H9 (cell line): ENCODE measurements around the gene ITM2B. TPM values are rescaled to one million over a fixed set of nuclear protein-coding genes. Genes with fewer than 3 reads are reported as not detected.

Source experiments
- DNase-seq: peaks from one replicate; pipeline ENCODE4 v3.0.0-alpha.2; 2017
- H2AFZ ChIP-seq: one replicate; pipeline ENCODE4 v1.6.1; 2013; ENCODE audit warnings: mild to moderate bottlenecking, low read length, control low read depth, moderate library complexity
- H2AK5ac ChIP-seq: 2 replicates; pipeline ENCODE4 v1.6.1; 2013; ENCODE audit warnings: low read length, control low read depth, mixed read lengths; ENCODE audit not compliant: insufficient read length
- H2BK120ac ChIP-seq: one replicate; pipeline ENCODE4 v1.6.1; 2013; ENCODE audit warnings: low read depth, mild to moderate bottlenecking, low read length, control low read depth, inconsistent platforms; ENCODE audit not compliant: poor library complexity, severe bottlenecking
- H2BK12ac ChIP-seq: 2 replicates; pipeline ENCODE4 v1.6.1; 2013; ENCODE audit warnings: low read length, control low read depth, mixed read lengths, low read depth; ENCODE audit not compliant: insufficient read length
- H2BK15ac ChIP-seq: 2 replicates; pipeline ENCODE4 v1.6.1; 2013; ENCODE audit warnings: low read depth, low read length, control low read depth
- H2BK20ac ChIP-seq: one replicate; pipeline ENCODE4 v1.6.1; 2013; ENCODE audit warnings: low read depth, mild to moderate bottlenecking, low read length, control low read depth, inconsistent platforms; ENCODE audit not compliant: poor library complexity, severe bottlenecking
- H2BK5ac ChIP-seq: 2 replicates; pipeline ENCODE4 v1.6.1; 2013; ENCODE audit warnings: low read length, control low read depth, mixed read lengths; ENCODE audit not compliant: insufficient read length
- H3K14ac ChIP-seq: 2 replicates; pipeline ENCODE4 v1.6.1; 2013; ENCODE audit warnings: low read length, control low read depth; ENCODE audit not compliant: insufficient read depth
- H3K18ac ChIP-seq: 2 replicates; pipeline ENCODE4 v1.6.1; 2013; ENCODE audit warnings: low read depth, mild to moderate bottlenecking, mixed read lengths, low read length, control low read depth; ENCODE audit not compliant: insufficient read length
- H3K23ac ChIP-seq: 2 replicates; pipeline ENCODE4 v1.6.1; 2013; ENCODE audit warnings: low read length, control low read depth, mixed read lengths, low read depth; ENCODE audit not compliant: insufficient read length
- H3K23me2 ChIP-seq: 2 replicates; pipeline ENCODE4 v1.6.1; 2013; ENCODE audit warnings: low read depth, mild to moderate bottlenecking, mixed read lengths, low read length, control low read depth; ENCODE audit not compliant: insufficient read length, poor library complexity, severe bottlenecking
- H3K27ac ChIP-seq: 2 replicates; pipeline ENCODE4 v1.5.1; 2013; ENCODE audit warnings: low read length, control low read depth, mixed read lengths, low read depth; ENCODE audit not compliant: insufficient read length
- H3K27me3 ChIP-seq: 2 replicates; pipeline ENCODE4 v1.6.1; 2013; ENCODE audit warnings: low read length, control low read depth, inconsistent platforms; ENCODE audit not compliant: insufficient read depth
- H3K4ac ChIP-seq: 2 replicates; pipeline ENCODE4 v1.6.1; 2013; ENCODE audit warnings: low read depth, mild to moderate bottlenecking, control low read depth, inconsistent platforms, low read length, moderate library complexity
- H3K4me1 ChIP-seq: 2 replicates; pipeline ENCODE4 v1.6.1; 2013; ENCODE audit warnings: low read length, control low read depth, inconsistent platforms; ENCODE audit not compliant: insufficient read depth
- H3K4me2 ChIP-seq: 2 replicates; pipeline ENCODE4 v1.6.1; 2013; ENCODE audit warnings: low read length, control low read depth, mixed read lengths; ENCODE audit not compliant: insufficient read length, insufficient read depth
- H3K56ac ChIP-seq: 2 replicates; pipeline ENCODE4 v1.6.1; 2013; ENCODE audit warnings: low read depth, mild to moderate bottlenecking, mixed read lengths, low read length, control low read depth; ENCODE audit not compliant: insufficient read length
- H3K79me1 ChIP-seq: 2 replicates; pipeline ENCODE4 v1.6.1; 2013; ENCODE audit warnings: low read depth, mild to moderate bottlenecking, moderate library complexity, low read length, control low read depth, inconsistent platforms; ENCODE audit not compliant: insufficient read depth, poor library complexity, severe bottlenecking
- H3K79me2 ChIP-seq: 2 replicates; pipeline ENCODE4 v1.6.1; 2013; ENCODE audit warnings: low read length, control low read depth, inconsistent platforms; ENCODE audit not compliant: insufficient read depth
- H3K9ac ChIP-seq: 2 replicates; pipeline ENCODE4 v1.6.1; 2013; ENCODE audit warnings: low read length, control low read depth, mixed read lengths; ENCODE audit not compliant: insufficient read length; ENCODE audit errors: extremely low read depth
- H3K9me3 ChIP-seq: one replicate; pipeline ENCODE4 v1.6.1; 2013; ENCODE audit warnings: low read depth, low read length, inconsistent platforms; ENCODE audit not compliant: control insufficient read depth
- H3T11ph ChIP-seq: one replicate; pipeline ENCODE4 v1.6.1; 2013; ENCODE audit warnings: mild to moderate bottlenecking, low read length, control low read depth, inconsistent platforms
- H4K20me1 ChIP-seq: one replicate; pipeline ENCODE4 v1.6.1; 2013; ENCODE audit not compliant: control insufficient read depth, insufficient read length, insufficient read depth
- H4K5ac ChIP-seq: 2 replicates; pipeline ENCODE4 v1.6.1; 2013; ENCODE audit warnings: low read depth, mild to moderate bottlenecking, mixed read lengths, low read length, control low read depth; ENCODE audit not compliant: insufficient read length
- H4K8ac ChIP-seq: replicated peaks from 2 replicates; pipeline ENCODE4 v1.6.1; 2013; ENCODE audit warnings: low read length, control low read depth, mixed read lengths, low read depth; ENCODE audit not compliant: insufficient read length
- H4K91ac ChIP-seq: 2 replicates; pipeline ENCODE4 v1.6.1; 2013; ENCODE audit warnings: low read depth, mild to moderate bottlenecking, moderate library complexity, mixed read lengths, low read length, control low read depth; ENCODE audit not compliant: insufficient read length
- H3K27ac Mint-ChIP-seq, 3 experiments: 2 replicates in 2 of 3; 3 replicates in 1 of 3; pipeline ENCODE4 v1.8.0; 2020 to 2021; ENCODE audit warnings: mixed read lengths in 3 of 3, mild to moderate bottlenecking in 1 of 3, moderate library complexity in 1 of 3
- H3K27me3 Mint-ChIP-seq: 2 replicates; pipeline ENCODE4 v1.8.0; 2021; ENCODE audit warnings: low read depth, mild to moderate bottlenecking, moderate library complexity, mixed read lengths
- H3K36me3 Mint-ChIP-seq, 3 experiments: 2 replicates in 2 of 3; 3 replicates in 1 of 3; pipeline ENCODE4 v1.8.0; 2020 to 2021; ENCODE audit warnings: low read depth in 3 of 3, mixed read lengths in 3 of 3; ENCODE audit not compliant: insufficient read depth in 1 of 3
- H3K4me1 Mint-ChIP-seq, 2 experiments: 2 replicates each; pipeline ENCODE4 v1.8.0; 2020; ENCODE audit warnings: mixed read lengths in 2 of 2
- H3K4me3 Mint-ChIP-seq, 2 experiments: 2 replicates in 1 of 2; 3 replicates in 1 of 2; pipeline ENCODE4 v1.8.0; 2020 to 2021; ENCODE audit warnings: mild to moderate bottlenecking in 2 of 2, mixed read lengths in 2 of 2, moderate library complexity in 1 of 2
- H3K9me3 Mint-ChIP-seq, 2 experiments: 2 replicates in 1 of 2; 3 replicates in 1 of 2; pipeline ENCODE4 v1.8.0; 2020; ENCODE audit warnings: mild to moderate bottlenecking in 2 of 2, mixed read lengths in 2 of 2, moderate library complexity in 1 of 2
- WGBS: extraction: QIAGEN DNeasy Blood & Tissue Kit; methylation state at CpG from one replicate; pipeline ENCODE4 v1.1.7; 2013; ENCODE audit warnings: missing lambda C conversion rate, low lambda C conversion rate, mixed read lengths; ENCODE audit not compliant: insufficient read length; ENCODE audit errors: extremely low coverage; 5-methylcytosine and 5-hydroxymethylcytosine counted together
- total RNA-seq: library from RNA; stranded (reverse); gene quantifications from 2 replicates; pipeline ENCODE4 v1.2.1, GENCODE V29; 2021
- TF ChIP-seq, protein P1 (sequence below): fragments of 200-600 bp; sonication (generic); conservative IDR thresholded peaks from 3 replicates; pipeline ENCODE4 v1.8.0; 2021; ENCODE audit warnings: antibody characterized with exemption, mild to moderate bottlenecking

Gene ITM2B
- total RNA-seq, 1 experiment from 2014 or later: 175 TPM

DNA sequence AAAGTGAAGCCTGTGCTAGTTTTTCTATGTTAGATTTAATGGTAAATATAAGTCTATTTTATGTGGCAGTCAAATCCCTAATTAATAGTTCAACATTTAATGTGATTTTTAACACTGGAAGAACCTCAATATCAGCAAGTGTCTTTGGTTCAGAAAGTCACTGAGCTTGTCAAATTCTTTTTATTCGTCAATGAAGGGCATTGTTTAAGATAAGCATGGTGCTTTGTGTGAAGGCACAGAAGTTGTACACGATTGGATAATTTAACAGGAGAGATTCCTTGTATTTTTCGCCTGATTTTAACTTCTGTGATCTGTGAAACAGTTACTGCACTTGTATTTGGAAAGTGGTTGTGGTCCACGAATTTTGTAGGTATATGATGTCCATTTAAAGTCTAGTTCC, 40.3 kb downstream of the ITM2B start:
- Histone ChIP-seq H4K91ac (no peak overlapping the region), H3K9me3 (no peaks in the 10 kb centered on the region), H3K4me1 (no peaks in the 10 kb centered on the region), H3K4ac (no peak overlapping the region), H3K23ac (no peak overlapping the region), H3K27ac (no peak overlapping the region), H2BK120ac (no peak overlapping the region), H2BK20ac (no peak overlapping the region), H2BK12ac (no peak overlapping the region), H3K27me3 (no peaks in the 10 kb centered on the region), H4K8ac (no peak overlapping the region), H3K14ac (no peak overlapping the region), H3K79me2 (no peaks in the 10 kb centered on the region), H3K56ac (no peak overlapping the region), H3K4me2 (no peak overlapping the region), H3T11ph (no peak overlapping the region), H3K18ac (no peak overlapping the region), H4K20me1 (no peaks in the 10 kb centered on the region), H3K23me2 (no peaks in the 10 kb centered on the region), H2BK15ac (no peak overlapping the region), H3K79me1 (no peaks in the 10 kb centered on the region), H2AK5ac (no peak overlapping the region), H4K5ac (no peak overlapping the region), H3K9ac (no peak overlapping the region), H2BK5ac (no peak overlapping the region), H2AFZ (no peak overlapping the region)
- no peak for DNase-seq
- no peaks in the 10 kb centered on the region for H3K36me3 Mint-ChIP-seq
- TF ChIP-seq, protein P1, sequence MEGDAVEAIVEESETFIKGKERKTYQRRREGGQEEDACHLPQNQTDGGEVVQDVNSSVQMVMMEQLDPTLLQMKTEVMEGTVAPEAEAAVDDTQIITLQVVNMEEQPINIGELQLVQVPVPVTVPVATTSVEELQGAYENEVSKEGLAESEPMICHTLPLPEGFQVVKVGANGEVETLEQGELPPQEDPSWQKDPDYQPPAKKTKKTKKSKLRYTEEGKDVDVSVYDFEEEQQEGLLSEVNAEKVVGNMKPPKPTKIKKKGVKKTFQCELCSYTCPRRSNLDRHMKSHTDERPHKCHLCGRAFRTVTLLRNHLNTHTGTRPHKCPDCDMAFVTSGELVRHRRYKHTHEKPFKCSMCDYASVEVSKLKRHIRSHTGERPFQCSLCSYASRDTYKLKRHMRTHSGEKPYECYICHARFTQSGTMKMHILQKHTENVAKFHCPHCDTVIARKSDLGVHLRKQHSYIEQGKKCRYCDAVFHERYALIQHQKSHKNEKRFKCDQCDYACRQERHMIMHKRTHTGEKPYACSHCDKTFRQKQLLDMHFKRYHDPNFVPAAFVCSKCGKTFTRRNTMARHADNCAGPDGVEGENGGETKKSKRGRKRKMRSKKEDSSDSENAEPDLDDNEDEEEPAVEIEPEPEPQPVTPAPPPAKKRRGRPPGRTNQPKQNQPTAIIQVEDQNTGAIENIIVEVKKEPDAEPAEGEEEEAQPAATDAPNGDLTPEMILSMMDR: no peak
- no peak overlapping the region for H3K4me3 Mint-ChIP-seq
- no peak overlapping the region for H3K27ac Mint-ChIP-seq
- H3K9me3 Mint-ChIP-seq: no peaks in the 10 kb centered on the region
- no peaks in the 10 kb centered on the region for H3K27me3 Mint-ChIP-seq
- peaks cover 2 to 3% of the 10 kb centered on the region in 2 experiments; a peak in 2 of 4 replicates for H3K4me1 Mint-ChIP-seq
- WGBS: no CpG with 5 or more reads among the region's 4 CpGs
